WERI-Rb-1 (cell line): Measurements from ENCODE around the gene YY1.

ENCODE experiments used
- DNase-seq: peaks from one replicate; pipeline ENCODE4 v3.0.0-alpha.2; 2020
- H3K27ac ChIP-seq: fragments of 250-450 bp; sonication (Bioruptor Pico); 2 replicates; pipeline ENCODE4 v1.5.1; 2020; ENCODE audit warnings: mild to moderate bottlenecking, moderate library complexity
- H3K27me3 ChIP-seq: fragments of 250-450 bp; sonication (Bioruptor Pico); 2 replicates; pipeline ENCODE4 v1.5.1; 2021; ENCODE audit warnings: mild to moderate bottlenecking, low read depth, moderate library complexity; ENCODE audit not compliant: insufficient read depth, severe bottlenecking
- H3K36me3 ChIP-seq: fragments of 250-450 bp; sonication (Bioruptor Pico); 2 replicates; pipeline ENCODE4 v1.5.1; 2020; ENCODE audit warnings: mild to moderate bottlenecking, moderate library complexity
- H3K4me3 ChIP-seq: 2 replicates; pipeline ENCODE4 v1.5.1; 2011; ENCODE audit warnings: low read depth, mild to moderate bottlenecking, control low read depth, low read length
- H3K9me3 ChIP-seq: fragments of 250-450 bp; sonication (Bioruptor Pico); 2 replicates; pipeline ENCODE4 v1.5.1; 2021; ENCODE audit warnings: mild to moderate bottlenecking, moderate library complexity; ENCODE audit not compliant: severe bottlenecking
- CTCF ChIP-seq: IDR thresholded peaks from 2 replicates; pipeline ENCODE4 v1.5.1; 2011; ENCODE audit warnings: low read depth, mild to moderate bottlenecking, control low read depth, inconsistent platforms, low read length

The YY1 gene

GRCh38 chr14:100327128-100327527 lies 88.2 kb downstream of the YY1 start:
- H3K9me3 ChIP-seq = no peaks in the 10 kb centered on the region
- H3K36me3 ChIP-seq = no peaks in the 10 kb centered on the region
- no peak overlapping the region for H3K27ac ChIP-seq
- no peaks in the 10 kb centered on the region for H3K27me3 ChIP-seq
- no peak overlapping the region for H3K4me3 ChIP-seq
- no peak for TF ChIP-seq CTCF
- DNase-seq = no peak

- Histone ChIP-seq H3K4me3 (no peak overlapping the region), H3K36me3 (no peaks in the 10 kb centered on the region), H3K9me3 (no peaks in the 10 kb centered on the region), H3K27me3 (no peaks in the 10 kb centered on the region), H3K27ac (no peak overlapping the region)
- no peak for TF ChIP-seq CTCF
- no peak for DNase-seq
These were observed 89.7 kb downstream of the YY1 start for GRCh38 chr14:100328495-100329163.

GRCh38 chr14:100329233-100330006 lies 90.5 kb downstream of the YY1 start:
- H3K27me3 ChIP-seq = no peaks in the 10 kb centered on the region
- no peak for TF ChIP-seq CTCF
- H3K4me3 ChIP-seq = no peak overlapping the region
- no peaks in the 10 kb centered on the region for H3K36me3 ChIP-seq
- no peaks in the 10 kb centered on the region for H3K9me3 ChIP-seq
- no peak for DNase-seq
- no peak overlapping the region for H3K27ac ChIP-seq

- no peak for TF ChIP-seq CTCF
- no peak overlapping the region for H3K4me3 ChIP-seq
- H3K27me3 ChIP-seq = no peaks in the 10 kb centered on the region
- no peaks in the 10 kb centered on the region for H3K36me3 ChIP-seq
- DNase-seq = no peak
- H3K9me3 ChIP-seq = no peaks in the 10 kb centered on the region
- H3K27ac ChIP-seq = no peak overlapping the region
These were observed 91.0 kb downstream of the YY1 start for GRCh38 chr14:100330007-100330344.

- no peaks in the 10 kb centered on the region for H3K9me3 ChIP-seq
- no peak overlapping the region for H3K27ac ChIP-seq
- H3K36me3 ChIP-seq = no peaks in the 10 kb centered on the region
- TF ChIP-seq CTCF = no peak
- DNase-seq = no peak
- no peaks in the 10 kb centered on the region for H3K27me3 ChIP-seq
- H3K4me3 ChIP-seq = no peak overlapping the region
These were observed 91.5 kb downstream of the YY1 start for GRCh38 chr14:100330388-100330931.
